A673 (cell line): ENCODE measurements around the gene NTRK3. TPM values are rescaled to one million over a fixed set of nuclear protein-coding genes. Genes with fewer than 3 reads are reported as not detected.

Experiments used
- BruUV-seq: library from RNA; stranded (reverse); fragments of 400-500 nt; replicated peaks from 2 replicates; lab custom pipeline; 2021; lab: Mats Ljungman, UMichigan
- CTCF ChIA-PET: fragments of 300-600 bp; sonication (Branson Sonifier 250); formaldehyde crosslinking; loops from one replicate; lab custom pipeline; 2022; ENCODE audit warnings: antibody characterized with exemption; lab: Charles Lee
- POLR2A ChIA-PET: fragments of 300-600 bp; sonication (Branson Sonifier 250); formaldehyde crosslinking; loops from one replicate; lab custom pipeline; 2022; ENCODE audit warnings: antibody characterized with exemption; ENCODE audit not compliant: low non-redundant PET; lab: Charles Lee
- DNase-seq: peaks from one replicate; pipeline ENCODE4 v3.0.0-alpha.2; 2015; ENCODE audit warnings: low spot score
- H3K27ac ChIP-seq: fragments of 200-600 bp; sonication (generic); 2 replicates; pipeline ENCODE4 v1.5.1; 2016; ENCODE audit warnings: mixed run types, low read depth, mild to moderate bottlenecking, mixed read lengths, antibody characterized with exemption, low read length; ENCODE audit not compliant: poor library complexity, severe bottlenecking
- H3K27me3 ChIP-seq: fragments of 200-600 bp; sonication (generic); replicated peaks from 2 replicates; pipeline ENCODE4 v1.6.1; 2017; ENCODE audit warnings: mixed run types, low read depth, mild to moderate bottlenecking, mixed read lengths, antibody characterized with exemption, low read length; ENCODE audit not compliant: insufficient read depth, poor library complexity
- H3K36me3 ChIP-seq: fragments of 200-600 bp; sonication (generic); 2 replicates; pipeline ENCODE4 v1.6.1; 2016; ENCODE audit warnings: mixed run types, mild to moderate bottlenecking, mixed read lengths, antibody characterized with exemption, low read length; ENCODE audit not compliant: insufficient read depth, poor library complexity, severe bottlenecking
- H3K4me1 ChIP-seq: fragments of 200-600 bp; sonication (generic); 2 replicates; pipeline ENCODE4 v1.6.1; 2017; ENCODE audit warnings: mixed run types, mild to moderate bottlenecking, mixed read lengths, antibody characterized with exemption, low read length; ENCODE audit not compliant: insufficient read depth, poor library complexity, severe bottlenecking
- H3K4me3 ChIP-seq: fragments of 200-600 bp; sonication (generic); 2 replicates; pipeline ENCODE4 v1.5.1; 2016; ENCODE audit warnings: low read depth, mixed run types, mild to moderate bottlenecking, mixed read lengths, low read length; ENCODE audit not compliant: poor library complexity, severe bottlenecking
- H3K9me3 ChIP-seq: fragments of 200-600 bp; sonication (generic); 2 replicates; pipeline ENCODE4 v1.6.1; 2016; ENCODE audit warnings: mixed run types, low read depth, mild to moderate bottlenecking, mixed read lengths, antibody characterized with exemption, low read length; ENCODE audit not compliant: poor library complexity, severe bottlenecking
- CTCF ChIP-seq: fragments of 300-800, 200-600 bp; sonication (generic); conservative IDR thresholded peaks from 2 replicates; pipeline ENCODE4 v1.5.1; 2017; ENCODE audit warnings: low read depth, mild to moderate bottlenecking, antibody characterized with exemption, low read length, moderate library complexity, mixed read lengths
- EZH2 ChIP-seq: fragments of 200-600 bp; sonication (generic); IDR thresholded peaks from 2 replicates; pipeline ENCODE4 v1.6.1; 2017; ENCODE audit warnings: borderline replicate concordance, low read depth, mild to moderate bottlenecking, mixed read lengths, antibody characterized with exemption, low read length; ENCODE audit not compliant: poor library complexity, severe bottlenecking
- intact Hi-C: fragments of 100-400 bp; cut with micrococcal nuclease; formaldehyde crosslinking; loops from one replicate; pipeline ENCODE4 v1.10.0; 2022; ENCODE audit not compliant: unreplicated experiment
- total RNA-seq: library from RNA; stranded (reverse); gene quantifications from 2 replicates; pipeline ENCODE4 v1.2.3, GENCODE V29; 2021

NTRK3 gene
- total RNA-seq, 1 experiment from 2014 or later, result not detected

DNA sequence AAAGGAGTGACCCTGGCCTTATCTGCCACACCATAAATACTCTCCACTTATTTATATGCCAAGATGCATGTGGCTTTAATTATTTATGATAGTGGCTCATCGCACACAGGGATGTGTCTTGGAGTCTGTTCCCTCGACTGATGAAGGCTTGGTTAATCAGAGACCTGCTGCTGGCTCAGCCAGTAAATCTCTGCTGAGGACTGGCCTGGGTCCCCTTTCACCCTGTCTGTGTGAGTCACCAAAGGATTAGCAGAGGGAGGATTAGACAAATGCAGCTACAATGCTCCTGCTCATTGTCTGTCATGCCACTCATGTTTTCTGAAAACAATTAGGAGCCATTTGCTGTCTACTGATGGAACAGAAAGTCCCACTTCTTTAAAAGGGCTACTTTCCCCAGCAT is 226.8 kb downstream of the NTRK3 start:
- Histone ChIP-seq H3K36me3 (no peaks in the 10 kb centered on the region), H3K4me1 (no peaks in the 10 kb centered on the region), H3K9me3 (peaks cover 8% of the 10 kb centered on the region), H3K27me3 (no peaks in the 10 kb centered on the region), H3K4me3 (no peak overlapping the region), H3K27ac (no peak overlapping the region)
- no peak for DNase-seq
- CTCF ChIA-PET, result no interaction called here
- TF ChIP-seq CTCF (no peak), EZH2 (no peak)
- POLR2A ChIA-PET, result no interaction called here
- intact Hi-C loops, result no loop called here
- no TSS peak for BruUV-seq

- H3K9me3 ChIP-seq, result peaks cover 8% of the 10 kb centered on the region
- ChIA-PET CTCF (no interaction called here), POLR2A (no interaction called here)
- DNase-seq, result peak; percentile 8
- H3K27ac ChIP-seq, result no peak overlapping the region
- BruUV-seq, result no TSS peak
- no peaks in the 10 kb centered on the region for H3K4me1 ChIP-seq
- intact Hi-C loops, result no loop called here
- no peaks in the 10 kb centered on the region for H3K36me3 ChIP-seq
- H3K4me3 ChIP-seq, result no peak overlapping the region
- no peaks in the 10 kb centered on the region for H3K27me3 ChIP-seq
- no peak for TF ChIP-seq CTCF
- TF ChIP-seq EZH2, result no peak
Measured at GRCh38 chr15:88028024-88028423, 228.5 kb downstream of the NTRK3 start.

- ChIA-PET CTCF (no interaction called here), POLR2A (no interaction called here)
- Histone ChIP-seq H3K27ac (no peak overlapping the region), H3K4me3 (no peak overlapping the region), H3K27me3 (no peaks in the 10 kb centered on the region), H3K4me1 (no peaks in the 10 kb centered on the region), H3K9me3 (peaks cover 8% of the 10 kb centered on the region), H3K36me3 (no peaks in the 10 kb centered on the region)
- intact Hi-C loops, result no loop called here
- DNase-seq, result no peak
- BruUV-seq, result no TSS peak
- TF ChIP-seq CTCF (no peak), EZH2 (no peak)
Measured at GRCh38 chr15:88023914-88024313, 232.6 kb downstream of the NTRK3 start.
